HFFc6 (cell line): ENCODE measurements around the gene HECTD2. TPM values are rescaled to one million over a fixed set of nuclear protein-coding genes. Genes with fewer than 3 reads are reported as not detected.

ENCODE experiments used
- DNase-seq: peaks from one replicate; pipeline ENCODE4 v3.0.0-alpha.2; 2018
- H3K27ac Mint-ChIP-seq: 2 replicates; pipeline ENCODE4 v1.8.0; 2020; ENCODE audit warnings: mild to moderate bottlenecking, mixed read lengths
- H3K27me3 Mint-ChIP-seq: 2 replicates; pipeline ENCODE4 v1.8.0; 2021; ENCODE audit warnings: mild to moderate bottlenecking, moderate library complexity, mixed read lengths; ENCODE audit not compliant: insufficient read depth
- H3K36me3 Mint-ChIP-seq: 2 replicates; pipeline ENCODE4 v1.8.0; 2021; ENCODE audit warnings: low read depth, mixed read lengths
- H3K4me1 Mint-ChIP-seq: 2 replicates; pipeline ENCODE4 v1.8.0; 2020; ENCODE audit warnings: low read depth, mixed read lengths
- H3K4me3 Mint-ChIP-seq: 2 replicates; pipeline ENCODE4 v1.8.0; 2020; ENCODE audit warnings: mild to moderate bottlenecking, moderate library complexity, mixed read lengths
- H3K9me3 Mint-ChIP-seq: 2 replicates; pipeline ENCODE4 v1.8.0; 2020; ENCODE audit warnings: mild to moderate bottlenecking, mixed read lengths
- CTCF ChIP-seq: fragments of 200-600 bp; sonication (generic); IDR thresholded peaks from 2 replicates; pipeline ENCODE4 v1.5.0; 2021; ENCODE audit warnings: antibody characterized with exemption, mild to moderate bottlenecking
- total RNA-seq, 6 experiments: library from RNA; stranded (reverse); fragmentation: NEBNext Ultra II Directional; extraction: Animal tissue kit (Norgen Biotek cat#: 25700); gene quantifications; 2 replicates in 1 of 6; 3 replicates in 5 of 6; pipeline ENCODE4 v1.2.3, GENCODE V29; 2021

The HECTD2 gene
- total RNA-seq, 6 experiments from 2014 or later: 4.5 to 6.4 (median 4.9) TPM

- peaks cover 1% of the 10 kb centered on the region; the same call in 1 of the 2 replicates for H3K9me3 Mint-ChIP-seq
- peak overlapping the region; percentile 18; the same call in 1 of the 2 replicates for H3K4me3 Mint-ChIP-seq
- H3K4me1 Mint-ChIP-seq: peaks cover 41% of the 10 kb centered on the region
- no peak for DNase-seq
- H3K27me3 Mint-ChIP-seq: no peaks in the 10 kb centered on the region
- peaks cover 8% of the 10 kb centered on the region; the same call in 1 of the 2 replicates for H3K36me3 Mint-ChIP-seq
- peak overlapping the region; percentile 78 for H3K27ac Mint-ChIP-seq
- TF ChIP-seq CTCF: no peak
Observed at GRCh38 chr10:91512458-91512857, 102.3 kb downstream of the HECTD2 start.

DNA sequence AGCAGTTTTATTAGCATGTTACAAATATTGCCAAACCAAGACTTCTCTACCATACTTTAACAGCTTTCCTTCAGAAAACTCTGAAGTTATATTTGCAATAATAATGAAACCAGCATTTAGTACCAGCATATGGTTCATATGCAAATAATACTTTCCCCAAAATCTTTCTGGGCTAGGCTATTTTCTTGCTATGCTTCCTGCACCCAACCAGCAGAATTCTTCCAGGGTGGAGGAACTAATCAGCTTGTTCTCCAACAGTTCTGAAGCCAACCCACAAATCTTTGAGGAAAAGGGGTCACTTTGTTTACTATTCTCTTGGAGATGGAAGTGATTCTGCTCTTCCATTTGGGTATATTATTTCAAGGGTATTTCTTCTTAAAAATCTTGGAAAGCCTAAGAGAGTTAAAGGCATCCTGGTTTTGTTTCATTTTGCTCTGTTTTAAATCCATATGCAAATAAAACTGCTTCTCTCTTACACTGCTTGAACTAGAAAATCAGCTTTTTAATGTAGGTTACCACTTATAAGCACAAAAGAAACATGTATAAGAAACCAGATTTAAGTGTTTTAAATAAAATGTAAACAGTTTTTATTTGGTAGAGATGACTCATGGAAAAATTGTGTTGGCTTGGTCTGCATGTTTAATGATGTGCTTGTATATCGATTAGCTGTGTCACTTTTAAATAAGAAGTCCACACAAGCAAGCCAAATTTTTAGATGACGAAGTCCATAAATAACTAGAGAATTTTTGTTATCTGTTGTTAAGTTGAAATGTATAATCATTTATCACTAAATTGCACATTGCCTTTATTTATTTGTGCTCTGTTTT is 103.7 kb downstream of the HECTD2 start:
- Mint-ChIP-seq H3K9me3 (peaks cover 6% of the 10 kb centered on the region; the same call in 1 of the 2 replicates), H3K4me3 (peak overlapping the region; percentile 49; the same call in 1 of the 2 replicates), H3K4me1 (peaks cover 41% of the 10 kb centered on the region), H3K27ac (0 out of 2 replicates have a peak overlapping the region, but pooled peaks have one; percentile 21), H3K27me3 (no peaks in the 10 kb centered on the region), H3K36me3 (peaks cover 14% of the 10 kb centered on the region; the same call in 1 of the 2 replicates)
- no peak for TF ChIP-seq CTCF
- no peak for DNase-seq

DNA sequence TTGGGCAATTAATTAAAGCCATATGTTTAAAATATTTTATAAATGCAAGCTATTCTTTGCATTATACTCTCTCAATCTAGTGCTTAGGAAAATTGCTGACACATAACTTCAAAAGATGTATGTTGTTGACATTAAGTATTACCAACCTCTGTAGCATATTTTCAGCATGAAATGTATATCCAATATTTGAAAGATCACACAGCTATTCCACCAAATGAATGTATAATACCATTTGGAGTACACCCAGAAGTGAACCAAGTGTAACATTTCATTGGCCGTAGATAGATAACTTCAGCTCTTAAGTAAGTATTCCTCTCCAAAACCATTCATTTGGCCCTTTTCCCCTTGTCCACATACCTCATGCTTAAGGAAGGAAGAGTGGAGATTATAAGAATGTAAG is 104.6 kb downstream of the HECTD2 start:
- DNase-seq: no peak
- Mint-ChIP-seq H3K27me3 (no peaks in the 10 kb centered on the region), H3K9me3 (peaks cover 6% of the 10 kb centered on the region; the same call in 1 of the 2 replicates)

DNA sequence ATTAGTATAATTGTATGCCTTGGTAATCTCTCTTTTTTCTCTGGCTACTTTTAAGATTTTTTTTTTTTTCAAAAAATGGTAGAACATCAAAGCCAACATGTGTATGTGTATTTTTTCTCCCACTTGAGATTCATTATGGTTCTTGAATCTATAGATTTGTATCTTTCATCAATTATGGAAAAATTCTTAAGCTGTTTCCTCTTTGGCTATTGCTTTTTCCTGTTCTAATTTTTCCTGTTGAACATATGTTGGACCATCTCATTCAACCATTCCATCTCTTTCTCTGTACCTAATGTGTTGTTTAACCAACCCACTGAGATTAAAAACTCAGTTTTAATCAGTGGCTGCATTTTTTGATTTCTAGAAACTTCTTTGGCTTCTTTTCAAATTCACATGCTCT is 107.2 kb downstream of the HECTD2 start:
- H3K27ac Mint-ChIP-seq: no peak overlapping the region
- no peak for TF ChIP-seq CTCF
- no peak for DNase-seq
- H3K36me3 Mint-ChIP-seq: peaks cover 14% of the 10 kb centered on the region; the same call in 1 of the 2 replicates
- no peaks in the 10 kb centered on the region for H3K27me3 Mint-ChIP-seq
- no peak overlapping the region for H3K4me3 Mint-ChIP-seq
- peaks cover 23% of the 10 kb centered on the region for H3K4me1 Mint-ChIP-seq
- H3K9me3 Mint-ChIP-seq: peaks cover 6% of the 10 kb centered on the region; the same call in 1 of the 2 replicates

More for the DNA sequence above, 104.6 kb downstream of the HECTD2 start:
- peak overlapping the region; percentile 54; the same call in 1 of the 2 replicates for H3K27ac Mint-ChIP-seq
- peaks cover 41% of the 10 kb centered on the region for H3K4me1 Mint-ChIP-seq
- H3K36me3 Mint-ChIP-seq: peaks cover 14% of the 10 kb centered on the region; the same call in 1 of the 2 replicates
- TF ChIP-seq CTCF: no peak
- no peak overlapping the region for H3K4me3 Mint-ChIP-seq

- Mint-ChIP-seq H3K27me3 (no peaks in the 10 kb centered on the region), H3K4me3 (no peak overlapping the region), H3K27ac (no peak overlapping the region), H3K36me3 (peaks cover 11% of the 10 kb centered on the region; the same call in 1 of the 2 replicates), H3K9me3 (peaks cover 6% of the 10 kb centered on the region; the same call in 1 of the 2 replicates), H3K4me1 (peaks cover 3% of the 10 kb centered on the region)
- DNase-seq: no peak
- no peak for TF ChIP-seq CTCF
Observed at GRCh38 chr10:91519899-91520514, 109.9 kb downstream of the HECTD2 start.
